DLD1 (cell line): ENCODE data around the gene AMFR.

Experiments used
- in situ Hi-C: cut with HindIII; loops from 2 replicates; pipeline ENCODE4 v1.10.0; 2017; ENCODE audit warnings: low sequenced_read_pairs

The AMFR gene

DNA sequence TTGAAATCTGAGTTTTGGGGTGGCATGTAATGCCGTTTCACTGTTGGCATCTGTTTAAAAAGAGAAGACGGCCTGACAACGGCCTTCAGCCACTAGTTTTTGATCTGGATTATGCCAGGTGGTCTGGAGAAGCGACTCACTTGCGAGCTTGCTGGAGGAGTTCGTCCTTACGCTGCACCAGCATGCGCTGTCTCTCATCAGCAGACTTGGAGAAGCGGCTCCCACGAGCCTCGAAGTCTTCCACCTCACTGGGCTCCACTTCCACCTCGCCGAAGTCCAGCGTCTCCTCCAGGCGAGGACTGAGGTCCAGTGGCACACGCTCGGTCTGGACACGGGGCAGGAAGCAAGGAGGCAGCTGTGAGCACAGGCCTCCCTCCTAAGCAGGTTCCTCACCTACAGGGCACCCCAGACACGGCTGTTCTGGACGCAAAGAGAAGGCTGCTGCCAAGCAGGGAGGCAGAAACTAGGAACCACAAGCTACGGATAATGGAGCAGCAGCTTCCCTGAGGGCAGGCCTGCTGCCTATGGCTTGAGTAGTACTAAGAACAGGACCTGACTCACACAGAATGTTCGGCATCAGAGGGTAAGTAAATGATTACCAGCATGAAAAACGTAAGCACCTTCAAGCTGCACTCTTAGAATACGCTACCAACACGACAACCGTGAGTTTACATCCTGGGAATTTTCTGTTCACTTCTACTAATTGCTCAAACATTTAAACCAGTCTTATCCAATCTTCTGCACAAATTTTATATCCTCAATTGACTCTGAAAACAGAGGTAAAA, 61.4 kb downstream of the AMFR start:
- in situ Hi-C loops = no loop called here

DNA sequence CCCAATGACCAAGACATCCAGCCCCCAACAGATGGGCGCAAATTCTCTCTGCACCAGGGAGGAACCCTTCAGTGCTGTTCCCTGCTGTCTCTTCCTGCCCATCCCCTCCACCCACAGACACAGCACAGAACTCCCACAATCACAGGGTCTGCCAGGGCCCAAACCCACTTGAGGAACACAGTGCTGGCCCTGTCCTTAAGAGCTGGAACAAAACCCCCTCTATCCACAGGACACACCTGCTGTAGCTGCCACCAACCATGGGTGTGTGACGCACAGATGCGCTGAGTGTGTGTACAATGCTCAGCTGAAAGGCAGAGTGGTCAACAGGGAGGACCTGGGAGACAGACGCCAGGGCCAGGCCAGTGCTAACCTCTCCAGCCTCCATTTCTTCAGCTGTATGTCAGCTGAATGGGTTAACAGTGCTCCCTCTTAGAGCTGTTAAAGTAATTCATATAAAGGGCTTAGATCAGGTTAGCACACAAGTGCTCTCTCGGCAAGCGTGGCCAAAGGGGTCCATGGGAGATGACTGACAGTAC, 62.1 kb downstream of the AMFR start:
- in situ Hi-C loops = no loop called here

DNA sequence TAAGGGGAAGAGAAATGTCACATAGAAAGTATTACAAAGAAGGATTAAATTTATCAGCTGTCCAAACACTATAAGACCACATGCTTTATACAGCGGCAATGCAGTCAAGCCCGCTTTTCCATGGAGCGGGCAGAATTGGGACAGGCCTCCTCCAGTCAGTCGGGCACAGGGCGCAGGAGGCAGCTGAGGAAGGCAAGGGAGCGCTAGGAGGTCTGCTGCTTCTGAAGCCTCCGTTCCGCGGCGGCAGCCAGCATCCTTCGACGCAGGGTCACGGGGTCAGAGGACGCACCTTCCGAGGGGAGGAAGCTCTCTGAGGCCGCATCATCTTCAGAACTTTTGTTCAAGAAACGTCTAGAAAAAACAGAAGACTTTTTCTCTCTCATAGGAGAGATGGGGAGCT, 62.6 kb downstream of the AMFR start:
- in situ Hi-C loops = no loop called here

DNA sequence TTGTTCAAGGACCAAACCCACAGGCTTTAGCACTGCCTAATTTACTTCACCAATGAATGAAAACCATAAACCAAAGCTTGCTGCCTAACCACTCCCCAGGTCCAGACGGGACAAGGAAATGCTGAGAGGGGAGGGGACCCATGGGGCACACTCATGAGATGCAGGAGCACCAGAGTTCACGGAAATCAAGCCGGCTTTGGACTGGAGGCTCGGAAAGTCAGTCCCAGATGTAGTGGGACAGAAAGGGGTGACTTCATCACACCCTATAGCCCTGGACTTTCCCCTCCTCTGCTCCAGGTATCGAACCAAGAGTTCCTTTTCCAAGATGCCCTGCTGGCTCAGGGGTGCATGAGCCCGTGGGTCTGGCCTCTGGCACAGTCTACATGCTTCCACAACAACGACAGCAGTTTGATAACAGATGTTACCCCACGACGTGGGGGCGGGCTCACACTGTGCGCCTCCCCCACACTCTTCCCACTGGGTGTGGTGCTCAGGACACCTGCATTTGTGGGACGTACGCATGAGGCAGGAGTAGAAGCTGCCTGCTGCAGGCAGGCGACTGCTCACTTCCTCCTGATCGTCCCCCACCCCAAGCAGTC, 63.2 kb downstream of the AMFR start:
- in situ Hi-C loops = no loop called here

DNA sequence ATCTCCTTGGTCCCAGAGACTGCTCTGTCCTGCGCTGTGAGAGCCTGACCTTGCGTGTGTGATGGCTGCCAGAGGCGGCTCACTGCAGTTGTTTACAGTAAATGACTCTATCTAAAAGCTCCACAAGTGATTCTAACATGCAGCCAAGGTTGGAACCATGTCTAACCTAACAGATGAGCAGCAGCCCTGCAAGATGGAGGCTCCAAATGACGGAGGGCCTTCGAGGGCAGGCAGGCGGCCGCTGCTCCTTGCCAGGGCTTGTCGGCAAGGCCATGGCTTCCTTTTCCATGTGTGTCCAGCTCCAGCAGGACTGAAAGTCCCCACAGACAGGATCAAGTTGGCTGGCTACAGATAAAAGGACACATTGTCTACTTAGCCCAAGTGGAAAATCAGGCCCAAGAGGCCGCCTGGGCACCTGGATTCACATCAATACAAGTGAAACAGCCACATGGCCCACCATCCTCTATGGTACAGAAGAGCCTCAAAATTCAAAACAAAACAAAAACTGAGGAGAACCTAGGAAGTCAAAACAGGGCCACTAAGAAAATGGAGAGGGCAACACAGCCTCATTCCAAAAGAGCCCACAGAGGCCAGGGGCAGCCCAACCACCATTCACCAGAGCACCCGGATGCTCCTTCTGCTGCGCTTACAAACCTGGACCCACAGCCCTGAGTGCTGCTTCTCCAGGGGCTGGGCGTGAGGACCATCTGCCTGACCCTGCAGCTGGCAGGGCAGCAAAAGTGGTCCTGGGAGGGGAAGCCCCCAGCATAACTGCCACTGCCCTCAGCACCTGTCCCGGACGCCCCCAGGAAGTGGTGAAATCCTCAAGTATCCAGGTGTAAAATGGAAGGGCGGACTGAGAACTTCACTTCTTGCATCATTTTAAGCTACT, 65.0 kb downstream of the AMFR start:
- in situ Hi-C loops = no loop called here

DNA sequence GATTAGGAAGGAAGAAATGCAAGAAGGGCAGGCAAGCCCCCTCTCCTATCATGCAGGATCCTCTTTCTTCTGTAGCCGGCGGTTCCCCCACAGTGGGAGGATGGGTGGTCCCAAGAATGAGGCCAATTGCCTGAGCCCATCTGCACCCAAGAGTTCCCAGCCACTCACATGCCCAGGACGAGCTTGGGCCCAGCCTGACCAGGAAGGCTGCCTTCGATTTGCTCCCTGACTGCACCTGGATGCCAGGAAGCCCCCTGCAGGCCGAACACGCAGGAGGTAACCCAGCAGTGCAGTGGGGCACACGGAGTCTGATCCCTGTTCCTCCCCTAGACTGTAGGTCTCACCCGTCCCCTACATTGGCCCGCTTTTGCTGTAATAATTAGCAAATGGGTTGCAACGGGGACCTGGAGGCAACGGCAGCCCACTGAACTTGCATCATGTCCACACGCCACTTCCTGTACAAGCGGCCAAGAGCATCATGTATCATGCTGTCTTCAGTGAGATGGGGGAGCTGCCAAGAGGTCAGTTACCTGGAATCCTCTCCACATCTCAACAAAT, 67.5 kb downstream of the AMFR start:
- in situ Hi-C loops = no loop called here

DNA sequence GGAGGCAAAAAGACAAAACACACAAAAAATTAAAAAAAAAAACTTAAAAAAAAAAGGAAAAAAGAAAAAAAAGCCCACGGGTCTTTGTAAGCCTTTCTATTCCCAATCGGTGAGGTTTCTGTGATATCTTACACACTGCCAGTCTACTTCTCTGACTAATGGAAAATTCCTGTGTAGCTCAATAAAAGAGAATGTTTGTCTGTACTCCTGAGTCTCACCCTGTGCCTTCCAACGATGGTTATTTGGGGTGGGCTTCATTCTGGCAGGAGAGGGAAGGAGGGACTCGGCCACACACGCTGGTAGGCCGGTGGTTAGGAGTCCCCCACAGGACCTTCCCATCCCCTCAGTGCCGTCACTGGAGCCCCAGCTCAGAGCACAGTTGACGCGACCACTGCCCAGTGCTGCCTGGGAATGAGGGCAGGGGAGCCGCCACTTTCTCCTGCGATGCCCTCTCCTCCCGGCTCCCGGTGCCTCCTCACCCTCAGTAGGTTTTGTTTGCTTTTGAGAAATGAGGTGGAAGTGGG, 68.0 kb downstream of the AMFR start:
- in situ Hi-C loops = no loop called here

DNA sequence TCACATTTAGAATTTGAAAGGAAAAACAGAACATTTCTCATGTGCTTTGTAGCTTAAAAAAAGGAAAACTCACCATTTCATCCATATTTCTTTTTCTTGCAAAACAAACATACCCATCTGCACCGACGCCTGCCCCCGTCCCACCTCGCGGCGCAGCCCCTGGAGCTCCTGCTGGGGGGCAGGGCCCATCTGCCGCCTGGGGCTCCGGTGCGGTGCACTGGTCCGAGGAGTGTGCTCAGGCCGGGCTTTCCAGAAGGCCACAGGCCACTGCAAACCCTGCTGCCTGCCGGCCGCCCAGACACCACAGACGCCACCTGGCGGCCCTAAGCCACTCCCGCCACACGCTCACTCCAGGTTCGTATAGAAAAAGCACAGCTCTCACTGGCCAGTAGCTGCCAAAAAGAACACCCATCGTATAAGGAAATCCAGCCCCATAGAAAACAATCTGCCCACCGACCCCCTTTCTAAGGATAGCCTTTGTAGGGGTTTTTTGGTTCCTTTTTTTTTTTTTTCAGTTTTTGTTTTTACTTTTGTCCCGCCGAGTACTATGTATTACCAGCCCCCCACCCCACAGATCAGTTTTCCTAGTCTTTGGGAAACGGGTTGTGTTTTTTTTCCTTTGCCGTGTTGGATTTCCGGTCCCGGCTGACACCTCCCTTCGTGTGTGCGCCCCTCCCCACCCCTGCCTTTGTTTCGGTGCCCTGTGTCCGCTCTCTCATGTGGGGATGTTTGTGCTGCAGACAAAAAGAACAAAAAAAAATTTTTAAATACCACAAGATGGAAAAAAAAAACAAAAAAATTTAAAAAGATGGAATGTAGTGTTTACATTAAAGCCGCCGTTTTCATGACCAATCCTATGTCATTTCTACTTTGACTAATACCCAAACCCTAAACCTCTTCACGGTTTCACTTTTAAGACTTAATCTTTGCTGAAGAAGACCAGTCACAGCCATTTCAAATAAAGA, 68.8 kb downstream of the AMFR start:
- in situ Hi-C loops = no loop called here

DNA sequence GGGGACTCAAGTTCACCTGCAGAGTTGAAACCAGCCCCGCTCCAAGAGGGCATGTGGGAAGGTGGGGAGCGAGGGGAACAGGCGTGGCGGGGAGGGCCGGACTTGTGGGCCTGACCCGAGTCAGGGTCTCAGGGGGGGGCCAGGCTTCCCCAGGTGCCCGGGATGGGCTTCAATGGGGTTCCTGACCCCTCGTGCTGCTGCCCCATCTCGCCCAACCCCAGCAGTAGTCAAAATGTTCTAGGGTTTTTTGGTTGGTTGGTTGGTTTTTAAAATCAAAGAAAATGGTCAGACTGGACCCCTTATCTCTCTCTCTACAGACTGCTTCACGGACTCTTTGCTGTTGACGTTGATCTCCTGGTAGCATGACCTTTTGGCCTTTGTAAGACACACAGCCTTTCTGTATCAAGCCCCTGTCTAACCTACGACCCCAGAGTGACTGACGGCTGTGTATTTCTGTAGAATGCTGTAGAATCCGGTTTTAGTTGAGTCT, 69.5 kb downstream of the AMFR start:
- in situ Hi-C loops = no loop called here

DNA sequence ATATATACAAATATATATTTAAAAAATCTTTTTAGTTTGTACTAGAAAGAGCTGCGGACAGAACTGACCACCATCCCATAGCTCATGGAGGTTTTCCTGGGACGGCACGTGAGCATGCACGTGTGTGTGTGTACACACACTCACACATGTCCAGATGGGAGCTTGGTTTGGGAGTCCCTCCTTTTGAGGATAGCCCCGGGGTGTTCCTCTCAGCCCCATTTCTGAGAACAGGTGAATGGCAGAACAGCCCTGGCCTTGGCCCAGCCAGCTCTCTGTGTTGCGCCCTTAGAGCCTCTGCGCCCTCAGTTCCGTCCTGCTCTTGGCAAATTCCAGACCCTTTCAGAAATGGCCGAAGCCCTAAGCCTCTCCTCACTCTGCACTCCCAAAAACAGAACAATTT, 70.1 kb downstream of the AMFR start:
- in situ Hi-C loops = no loop called here

DNA sequence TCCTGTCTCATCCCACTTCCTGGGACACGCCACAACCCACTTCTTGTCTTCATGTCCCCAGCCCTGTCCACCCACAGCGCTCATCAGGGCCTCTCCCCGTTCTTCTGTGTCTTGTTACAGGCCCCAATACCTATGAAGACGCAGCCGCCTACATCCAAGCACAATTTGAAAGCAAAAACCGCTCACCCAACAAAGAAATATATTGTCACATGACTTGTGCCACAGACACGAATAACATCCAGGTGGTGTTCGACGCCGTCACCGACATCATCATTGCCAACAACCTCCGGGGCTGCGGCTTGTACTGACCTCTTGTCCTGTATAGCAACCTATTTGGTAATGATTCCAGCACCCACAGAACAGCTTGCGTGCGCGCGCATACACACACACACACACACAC, 70.6 kb downstream of the AMFR start:
- in situ Hi-C loops = no loop called here

DNA sequence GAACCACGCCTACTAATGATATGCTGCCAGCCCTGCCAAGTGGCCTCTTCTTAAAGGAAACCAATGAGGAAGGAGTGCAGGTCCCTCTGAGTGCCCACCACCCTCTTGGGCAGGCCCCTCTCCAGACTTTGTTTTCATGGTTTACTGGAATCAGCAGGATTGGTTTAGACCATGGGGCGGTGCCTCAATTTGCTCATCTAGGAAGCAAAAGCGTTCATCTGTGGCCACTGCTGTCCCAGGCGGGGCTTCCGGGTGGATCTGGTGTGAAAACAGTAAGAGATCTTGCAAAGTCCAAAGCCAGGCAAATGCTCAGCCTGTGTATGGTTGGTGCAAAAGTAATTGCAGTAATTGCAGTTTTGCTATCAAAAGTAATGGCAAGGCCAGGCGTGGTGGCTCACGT, 71.3 kb downstream of the AMFR start:
- in situ Hi-C loops = no loop called here

DNA sequence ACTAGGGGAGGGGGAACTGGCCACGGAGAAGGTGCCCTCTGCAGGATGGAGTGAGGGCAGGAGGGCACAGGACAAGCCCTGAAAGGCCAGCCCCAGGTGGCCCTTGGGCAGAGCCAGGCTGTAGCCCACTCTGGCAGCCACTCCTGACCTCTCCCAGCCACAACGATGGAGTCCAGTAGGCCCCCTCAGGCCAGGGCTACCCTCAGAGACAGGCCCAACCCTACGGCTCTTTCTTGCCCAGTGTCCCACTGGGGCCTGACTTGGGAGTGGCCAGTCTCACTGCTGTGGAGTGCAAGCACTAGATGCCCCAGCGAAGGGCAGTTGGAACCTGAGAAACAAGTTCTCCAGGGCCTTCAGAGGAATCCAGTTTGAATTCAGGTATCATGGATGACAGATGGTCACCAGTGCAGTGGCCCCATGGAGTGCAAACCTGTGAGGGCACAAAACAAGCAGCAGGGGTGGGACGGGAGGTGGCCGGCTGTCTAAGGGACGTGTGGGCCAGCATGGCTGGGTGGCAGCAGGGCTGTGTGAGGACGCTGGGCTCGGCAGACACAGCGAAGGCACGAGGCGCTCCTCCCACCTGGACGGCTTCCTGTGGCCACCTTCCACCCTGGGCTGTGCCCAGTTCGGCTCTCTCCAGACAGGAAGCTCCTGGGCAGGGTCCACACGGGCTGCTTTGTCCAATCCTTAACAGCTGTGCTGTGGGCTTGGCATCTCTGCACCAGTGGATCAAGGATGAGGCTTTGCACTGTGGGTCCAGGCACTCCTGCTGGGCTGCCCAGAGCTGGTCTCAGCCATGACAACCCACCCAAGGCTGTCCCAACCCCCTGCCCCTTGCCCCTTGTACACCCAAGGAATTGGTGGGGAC, 72.1 kb downstream of the AMFR start:
- in situ Hi-C loops = no loop called here

DNA sequence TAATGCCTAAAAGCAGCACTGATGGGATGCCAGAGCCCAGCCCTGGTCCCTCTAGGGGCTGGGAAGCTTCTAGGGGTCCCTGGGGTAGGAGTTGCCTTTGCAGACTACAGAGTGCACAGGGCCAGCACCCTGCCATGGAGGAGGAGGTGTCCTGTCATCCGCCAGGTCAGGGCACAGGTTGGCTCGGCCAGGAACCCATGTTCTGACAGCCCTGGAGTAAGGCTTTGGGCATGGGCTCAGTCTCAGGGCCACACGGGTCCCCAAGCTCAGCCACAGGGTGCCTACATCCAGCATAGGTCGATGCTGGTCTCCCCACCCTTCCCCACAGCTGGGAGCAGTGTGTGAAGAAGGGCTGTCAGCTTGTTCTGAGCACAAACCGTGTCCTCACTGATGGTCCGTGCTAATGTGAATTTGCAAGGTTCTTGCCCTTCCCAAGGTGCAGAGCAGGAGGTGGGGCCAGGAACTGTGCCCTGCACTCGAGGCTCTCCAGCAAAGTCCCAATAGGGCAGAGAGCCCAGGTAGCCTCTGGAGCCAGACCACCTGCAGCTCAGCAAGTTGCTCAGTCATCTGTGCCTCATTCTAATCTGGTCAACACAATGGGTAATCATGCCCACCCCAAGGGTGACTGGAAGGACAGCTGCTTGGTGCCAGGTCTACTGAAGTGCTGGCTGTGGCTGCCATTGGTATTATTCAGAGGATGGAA, 72.8 kb downstream of the AMFR start:
- in situ Hi-C loops = no loop called here

DNA sequence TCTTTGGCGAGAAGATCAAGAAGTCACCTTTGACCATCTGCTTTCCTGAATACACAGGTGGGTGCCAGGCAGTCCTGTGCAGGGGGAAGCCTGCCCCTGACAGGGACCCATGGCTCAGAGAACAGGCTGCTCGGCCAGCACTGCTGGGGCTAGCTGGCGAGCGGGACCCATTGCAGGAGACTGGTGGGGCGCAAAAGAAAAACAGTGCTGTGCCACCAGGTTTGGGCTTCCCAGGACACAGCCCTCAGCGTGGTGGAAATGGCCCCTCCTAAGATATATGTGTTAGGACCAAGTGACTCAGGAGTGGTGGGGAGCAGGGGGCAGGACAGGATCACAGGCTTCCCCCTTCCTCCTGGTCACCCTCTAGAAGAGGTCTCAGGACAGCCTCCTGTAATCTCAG, 73.9 kb downstream of the AMFR start:
- in situ Hi-C loops = no loop called here

DNA sequence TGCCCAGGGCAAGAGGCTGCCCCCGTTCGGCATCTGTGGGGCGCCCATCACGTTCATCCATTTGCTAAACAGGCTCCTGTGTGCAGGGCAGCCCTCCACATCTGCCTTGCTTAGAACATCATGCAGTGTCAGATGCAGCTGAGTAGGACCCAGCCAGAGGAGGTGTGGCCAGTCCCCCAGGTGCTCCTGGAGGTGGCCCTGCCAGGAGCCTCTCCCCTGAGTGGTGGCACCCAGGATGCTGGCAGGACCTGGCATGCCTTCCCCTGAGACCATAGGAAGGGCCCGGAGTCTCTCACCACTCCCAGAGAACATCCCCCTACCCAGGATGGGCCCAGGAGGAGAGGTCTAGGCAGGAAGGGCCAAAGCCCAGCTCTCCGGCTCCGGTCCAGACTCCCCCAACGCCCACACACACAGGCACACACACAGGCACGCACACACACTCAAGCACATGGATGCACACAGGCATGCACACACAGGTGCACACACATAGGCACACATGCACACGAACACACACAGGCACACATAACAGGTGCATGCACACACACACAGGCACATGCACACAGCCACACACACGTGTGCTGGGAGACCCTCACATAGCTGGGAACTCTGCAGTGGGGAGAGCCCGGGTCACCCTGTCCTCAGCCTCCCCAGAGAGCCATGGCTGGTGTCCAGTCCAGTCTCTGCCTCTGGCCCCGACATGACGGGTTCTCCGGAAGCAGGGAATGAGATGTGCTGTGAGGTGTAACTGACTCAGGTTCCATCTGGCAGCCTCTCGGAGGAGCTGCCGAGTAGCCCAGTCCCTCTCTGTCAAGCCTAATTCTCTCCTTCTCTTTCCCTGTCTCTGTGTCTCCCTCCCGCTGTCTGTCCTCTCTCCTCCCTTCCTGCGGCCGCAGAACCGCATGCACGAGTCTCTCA, 74.6 kb downstream of the AMFR start:
- in situ Hi-C loops = no loop called here

DNA sequence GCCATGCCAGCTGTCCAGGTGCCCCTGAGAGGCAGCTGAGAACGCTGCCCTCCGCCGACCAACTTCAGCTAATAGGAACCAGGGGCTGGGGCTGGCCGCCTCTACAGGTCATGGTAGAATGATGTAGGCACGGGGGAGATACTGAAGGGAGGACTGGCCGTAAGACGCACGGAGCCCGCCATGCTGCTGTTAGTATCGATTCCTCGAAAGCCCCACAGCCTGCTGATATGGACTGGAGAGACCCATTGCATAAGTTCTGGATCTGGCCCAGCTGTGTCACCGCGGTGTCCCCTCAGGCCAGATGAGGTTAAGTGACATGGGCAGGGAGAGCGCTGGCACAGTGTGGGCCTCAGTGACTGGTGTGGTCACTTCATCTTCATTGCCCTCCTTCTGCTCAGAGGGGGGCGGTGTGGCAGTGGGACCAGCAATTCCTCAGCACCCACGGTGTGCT, 75.6 kb downstream of the AMFR start:
- in situ Hi-C loops = no loop called here
